Upper lobe of left lung (tissue), 4 donors: ENCODE measurements around the gene NDUFA8.

Experiments used
- EP300 ChIP-seq, 4 donors: sonication (generic); formaldehyde crosslinking; IDR thresholded peaks; one replicate each; pipeline ENCODE4 v1.5.1; 2017; ENCODE audit warnings: antibody characterized with exemption in 4 of 4, control low read depth in 2 of 4
- POLR2A ChIP-seq, 4 donors: fragments of 450-650 bp; IDR thresholded peaks; one replicate each; pipeline ENCODE4 v1.5.1; 2016 to 2017; ENCODE audit warnings: antibody characterized with exemption in 4 of 4, mild to moderate bottlenecking in 2 of 4
- TF ChIP-seq, protein P1 (sequence below), 6 experiments: fragments of 450-650 bp in 4 of 6; fragments of 200-600 bp in 2 of 6; sonication (generic) in 2 of 6; IDR thresholded peaks; one replicate each; pipeline ENCODE4 v1.5.1; 2016 to 2019; ENCODE audit warnings: antibody characterized with exemption in 6 of 6

DNA sequence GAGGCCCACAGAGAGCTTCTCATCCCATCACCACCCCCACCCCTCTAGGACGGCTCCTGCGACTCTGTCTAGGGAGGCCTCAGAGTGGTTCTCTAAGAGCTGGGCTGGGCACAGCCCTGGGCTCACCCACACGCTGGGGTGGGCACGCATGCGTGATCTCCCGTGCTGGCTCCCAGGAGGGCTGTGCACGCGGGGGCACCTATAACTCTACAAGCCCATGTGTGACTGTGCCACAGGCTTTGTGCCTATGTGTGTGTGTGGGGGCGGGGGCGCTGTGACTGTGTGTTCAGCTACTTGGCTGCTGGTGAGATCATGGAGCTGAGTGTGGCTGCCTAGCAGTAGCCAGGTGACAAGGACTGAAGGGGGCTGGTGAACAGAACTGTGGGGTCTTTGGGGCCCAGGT lies 32.2 kb downstream of the NDUFA8 start:
- TF ChIP-seq, protein P1, sequence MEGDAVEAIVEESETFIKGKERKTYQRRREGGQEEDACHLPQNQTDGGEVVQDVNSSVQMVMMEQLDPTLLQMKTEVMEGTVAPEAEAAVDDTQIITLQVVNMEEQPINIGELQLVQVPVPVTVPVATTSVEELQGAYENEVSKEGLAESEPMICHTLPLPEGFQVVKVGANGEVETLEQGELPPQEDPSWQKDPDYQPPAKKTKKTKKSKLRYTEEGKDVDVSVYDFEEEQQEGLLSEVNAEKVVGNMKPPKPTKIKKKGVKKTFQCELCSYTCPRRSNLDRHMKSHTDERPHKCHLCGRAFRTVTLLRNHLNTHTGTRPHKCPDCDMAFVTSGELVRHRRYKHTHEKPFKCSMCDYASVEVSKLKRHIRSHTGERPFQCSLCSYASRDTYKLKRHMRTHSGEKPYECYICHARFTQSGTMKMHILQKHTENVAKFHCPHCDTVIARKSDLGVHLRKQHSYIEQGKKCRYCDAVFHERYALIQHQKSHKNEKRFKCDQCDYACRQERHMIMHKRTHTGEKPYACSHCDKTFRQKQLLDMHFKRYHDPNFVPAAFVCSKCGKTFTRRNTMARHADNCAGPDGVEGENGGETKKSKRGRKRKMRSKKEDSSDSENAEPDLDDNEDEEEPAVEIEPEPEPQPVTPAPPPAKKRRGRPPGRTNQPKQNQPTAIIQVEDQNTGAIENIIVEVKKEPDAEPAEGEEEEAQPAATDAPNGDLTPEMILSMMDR (IDR thresholded peaks at IDR 0.05), result no peak
- TF ChIP-seq EP300 (IDR thresholded peaks at IDR 0.05) (no peak), POLR2A (IDR thresholded peaks at IDR 0.05) (no peak)
